ENCODE results near the gene C10orf90.

GRCh38 chr10:126461289-126461940, 209.1 kb downstream of the C10orf90 start:
- TF ChIP-seq CTCF (IDR thresholded peaks at IDR 0.05; ENCODE audit: poor library complexity) = no peak
- TF ChIP-seq EZH2 (IDR thresholded peaks at IDR 0.05; ENCODE audit: borderline replicate concordance) = no peak
- TF ChIP-seq EZH2phosphoT487 (IDR thresholded peaks at IDR 0.05; ENCODE audit: low read depth, severe bottlenecking, unreplicated experiment) = no peak

All from hepatocyte (in vitro differentiated cells).